IMR-90 (cell line): ENCODE data around the gene USP31. TPM values are rescaled to one million over a fixed set of nuclear protein-coding genes. Genes with fewer than 3 reads are reported as not detected.

Source experiments
- ATAC-seq: fragments of 200-7000 bp; cut with Tn5 transposase; 2 replicates; pipeline ENCODE4 v1.9.1; 2020; ENCODE audit warnings: low read depth, mild to moderate bottlenecking, moderate library complexity
- BruUV-seq: library from RNA; stranded (reverse); fragments of 400-500 nt; replicated peaks from 2 replicates; lab custom pipeline; 2021; lab: Mats Ljungman, UMichigan
- CTCF ChIA-PET: fragments of 300-600 bp; formaldehyde crosslinking; extraction: SDS; loops from one replicate; lab custom pipeline; 2021; ENCODE audit warnings: antibody characterized with exemption; lab: Yijun Ruan, JAX
- POLR2A ChIA-PET: fragments of 300-600 bp; sonication (Branson Sonifier 250); formaldehyde crosslinking; loops from one replicate; lab custom pipeline; 2022; ENCODE audit warnings: antibody characterized with exemption; ENCODE audit not compliant: unreplicated experiment; lab: Charles Lee
- DNase-seq: peaks from one replicate; pipeline ENCODE4 v3.0.0; 2013
- H2AFZ ChIP-seq: replicated peaks from 2 replicates; pipeline ENCODE3; 2013; ENCODE audit warnings: low read length, mild to moderate bottlenecking; ENCODE audit not compliant: poor library complexity
- H2AK5ac ChIP-seq: 2 replicates; pipeline ENCODE4 v1.6.1; 2013; ENCODE audit warnings: low read depth, low read length, inconsistent platforms
- H2AK9ac ChIP-seq: replicated peaks from 2 replicates; pipeline ENCODE3; 2013; ENCODE audit warnings: mild to moderate bottlenecking, low read depth, low read length, moderate library complexity; ENCODE audit not compliant: poor library complexity
- H2BK120ac ChIP-seq: 2 replicates; pipeline ENCODE4 v1.6.1; 2013; ENCODE audit warnings: low read depth, low read length, inconsistent platforms
- H2BK15ac ChIP-seq: 3 replicates; pipeline ENCODE4 v1.6.1; 2013; ENCODE audit warnings: low read depth, low read length, inconsistent platforms
- H2BK20ac ChIP-seq: 2 replicates; pipeline ENCODE4 v1.6.1; 2013; ENCODE audit warnings: low read depth, mild to moderate bottlenecking, inconsistent platforms, low read length, moderate library complexity
- H2BK5ac ChIP-seq: 2 replicates; pipeline ENCODE4 v1.6.1; 2013; ENCODE audit warnings: mild to moderate bottlenecking, low read depth, low read length, inconsistent platforms; ENCODE audit not compliant: poor library complexity, severe bottlenecking
- H3K14ac ChIP-seq: replicated peaks from 2 replicates; pipeline ENCODE4 v1.6.1; 2013; ENCODE audit warnings: low read depth, low read length, inconsistent platforms
- H3K18ac ChIP-seq: 2 replicates; pipeline ENCODE4 v1.6.1; 2013; ENCODE audit warnings: low read depth, low read length, control low read depth
- H3K23ac ChIP-seq: 2 replicates; pipeline ENCODE4 v1.6.1; 2013; ENCODE audit warnings: low read depth, low read length, inconsistent platforms
- H3K27ac ChIP-seq: 2 replicates; pipeline ENCODE4 v1.5.1; 2013; ENCODE audit warnings: mild to moderate bottlenecking, control low read depth, low read length; ENCODE audit not compliant: insufficient read depth
- H3K27me3 ChIP-seq: 2 replicates; pipeline ENCODE4 v1.6.1; 2013; ENCODE audit warnings: low read length; ENCODE audit not compliant: control insufficient read depth, insufficient read depth
- H3K36me3 ChIP-seq: 2 replicates; pipeline ENCODE4 v1.6.1; 2013; ENCODE audit warnings: low read length, mixed read lengths; ENCODE audit not compliant: control insufficient read depth, insufficient read depth
- H3K4ac ChIP-seq: 2 replicates; pipeline ENCODE4 v1.6.1; 2013; ENCODE audit warnings: low read depth, low read length, inconsistent platforms
- H3K4me1 ChIP-seq: 2 replicates; pipeline ENCODE4 v1.6.1; 2013; ENCODE audit warnings: low read length, mixed read lengths; ENCODE audit not compliant: control insufficient read depth, insufficient read depth
- H3K4me2 ChIP-seq: 2 replicates; pipeline ENCODE4 v1.6.1; 2013; ENCODE audit warnings: low read depth, mild to moderate bottlenecking, control low read depth, low read length, moderate library complexity
- H3K4me3 ChIP-seq: 2 replicates; pipeline ENCODE4 v1.5.1; 2013; ENCODE audit warnings: low read depth, mild to moderate bottlenecking, control low read depth, low read length, moderate library complexity; ENCODE audit not compliant: insufficient read depth
- H3K56ac ChIP-seq: 2 replicates; pipeline ENCODE4 v1.6.1; 2013; ENCODE audit warnings: low read length, inconsistent platforms; ENCODE audit not compliant: insufficient read depth; ENCODE audit errors: extremely low read depth
- H3K79me1 ChIP-seq, 2 experiments: 2 replicates each; pipeline ENCODE4 v1.6.1; 2013; ENCODE audit warnings: low read length in 2 of 2, inconsistent platforms in 1 of 2, low read depth in 1 of 2
- H3K9ac ChIP-seq: 2 replicates; pipeline ENCODE4 v1.6.1; 2013; ENCODE audit warnings: low read depth, low read length, control low read depth
- H3K9me1 ChIP-seq: 2 replicates; pipeline ENCODE4 v1.6.1; 2013; ENCODE audit warnings: low read length, inconsistent platforms; ENCODE audit not compliant: insufficient read depth
- H3K9me3 ChIP-seq: 2 replicates; pipeline ENCODE4 v1.6.1; 2013; ENCODE audit warnings: low read length; ENCODE audit not compliant: control insufficient read depth, insufficient read depth
- H4K20me1 ChIP-seq: 2 replicates; pipeline ENCODE4 v1.6.1; 2013; ENCODE audit warnings: low read length, inconsistent platforms; ENCODE audit not compliant: insufficient read depth
- H4K5ac ChIP-seq: 2 replicates; pipeline ENCODE4 v1.6.1; 2013; ENCODE audit warnings: mild to moderate bottlenecking, low read depth, low read length, control low read depth
- H4K8ac ChIP-seq, 2 experiments: 2 replicates each; pipeline ENCODE4 v1.6.1; 2013; ENCODE audit warnings: low read depth in 2 of 2, low read length in 2 of 2, control low read depth in 1 of 2, inconsistent platforms in 1 of 2
- H4K91ac ChIP-seq: 2 replicates; pipeline ENCODE4 v1.6.1; 2013; ENCODE audit warnings: low read depth, low read length, inconsistent platforms; ENCODE audit not compliant: insufficient read depth
- BHLHE40 ChIP-seq: fragments of 150-350 bp; IDR thresholded peaks from 2 replicates; pipeline ENCODE4 v1.6.1; 2016; ENCODE audit warnings: mild to moderate bottlenecking, low read depth, low read length
- CTCF ChIP-seq: conservative IDR thresholded peaks from 2 replicates; pipeline ENCODE4 v1.5.1; 2012; ENCODE audit warnings: mild to moderate bottlenecking, low read depth, low read length, improper control_type of control experiment
- ELK1 ChIP-seq: fragments of 150-350 bp; IDR thresholded peaks from 2 replicates; pipeline ENCODE4 v1.6.1; 2016; ENCODE audit warnings: low read depth, mild to moderate bottlenecking, low read length, moderate library complexity, borderline replicate concordance
- MAFK ChIP-seq: IDR thresholded peaks from 2 replicates; pipeline ENCODE4 v1.6.1; 2012; ENCODE audit warnings: low read depth, low read length, improper control_type of control experiment
- MAZ ChIP-seq: IDR thresholded peaks from 2 replicates; pipeline ENCODE4 v1.6.1; 2012; ENCODE audit warnings: low read depth, mild to moderate bottlenecking, low read length, improper control_type of control experiment, moderate library complexity, borderline replicate concordance
- MXI1 ChIP-seq: IDR thresholded peaks from 2 replicates; pipeline ENCODE4 v1.6.1; 2012; ENCODE audit warnings: low read depth, mild to moderate bottlenecking, low read length, moderate library complexity, borderline replicate concordance
- NFE2L2 ChIP-seq: fragments of 150-350 bp; IDR thresholded peaks from 2 replicates; pipeline ENCODE4 v1.6.1; 2016; ENCODE audit warnings: low read depth, mild to moderate bottlenecking, low read length
- RAD21 ChIP-seq: IDR thresholded peaks from 2 replicates; pipeline ENCODE4 v1.6.1; 2012; ENCODE audit warnings: low read length, improper control_type of control experiment
- RFX5 ChIP-seq: IDR thresholded peaks from 2 replicates; pipeline ENCODE4 v1.8.0; 2012; ENCODE audit warnings: low read depth, mild to moderate bottlenecking, low read length, moderate library complexity
- SMC3 ChIP-seq: fragments of 150-350 bp; IDR thresholded peaks from 2 replicates; pipeline ENCODE4 v1.6.1; 2016; ENCODE audit warnings: low read depth, mild to moderate bottlenecking, antibody characterized with exemption, low read length, moderate library complexity
- WGBS, 2 experiments: methylation state at CpG; one replicate each; pipeline versions ENCODE4 v1.1.5 to v1.1.7; 2013; ENCODE audit warnings: missing lambda C conversion rate in 2 of 2; ENCODE audit not compliant: insufficient read length in 1 of 2; ENCODE audit errors: extremely low coverage in 2 of 2; 5-methylcytosine and 5-hydroxymethylcytosine counted together
- dilution Hi-C: fragments of 300-500 bp; cut with HindIII; formaldehyde crosslinking; loops from one replicate; pipeline ENCODE4 v1.14.3; 2018; ENCODE audit warnings: low sequenced_read_pairs; ENCODE audit not compliant: unreplicated experiment
- in situ Hi-C: fragments of 300-500 bp; cut with MboI; formaldehyde crosslinking; loops from 3 replicates; pipeline ENCODE4 v1.14.3; 2019; ENCODE audit warnings: low sequenced_read_pairs, inconsistent platforms, mixed read lengths
- intact Hi-C: fragments of 100-400 bp; cut with micrococcal nuclease; formaldehyde crosslinking; loops from 2 replicates; pipeline ENCODE4 v1.10.0; 2022
- polyA plus RNA-seq, 3 experiments: library from polyadenylated mRNA; depleted of rRNA; stranded (reverse); fragments of >200 nt; gene quantifications; 2 replicates each; pipeline ENCODE4 v1.2.3, GENCODE V29; 2012; ENCODE audit warnings: low replicate concordance in 1 of 3
- total RNA-seq: library from RNA; depleted of rRNA; stranded (reverse); fragments of >200 nt; gene quantifications from 2 replicates; pipeline ENCODE4 v1.2.3, GENCODE V29; 2012

The USP31 gene
- total and polyA plus RNA-seq, 2 of the 4 experiments (the other 2 are of a cell fraction) = 2.9 to 3.4 TPM

- ATAC-seq (no peak), DNase-seq (no peak)
- Histone ChIP-seq H2BK5ac (no peak overlapping the region), H3K9ac (no peak overlapping the region), H3K4me2 (no peak overlapping the region), H4K20me1 (peaks cover 2% of the 10 kb centered on the region; the same call in 1 of the 2 replicates), H3K79me1 (peaks cover 16 to 26% of the 10 kb centered on the region in 2 experiments; a peak in 3 of 4 replicates), H4K8ac (no peak overlapping the region), H3K56ac (no peak overlapping the region), H2BK20ac (no peak overlapping the region), H3K27ac (no peak overlapping the region), H2AK5ac (no peak overlapping the region), H3K18ac (no peak overlapping the region), H3K4me1 (no peaks in the 10 kb centered on the region), H2BK15ac (no peak overlapping the region), H3K27me3 (no peaks in the 10 kb centered on the region), H3K36me3 (no peaks in the 10 kb centered on the region), H3K9me3 (no peaks in the 10 kb centered on the region), H2AK9ac (no peak overlapping the region), H4K91ac (no peak overlapping the region), H3K23ac (no peak overlapping the region), H2AFZ (no peak overlapping the region), H3K4me3 (no peak overlapping the region), H3K9me1 (no peaks in the 10 kb centered on the region), H3K4ac (no peak overlapping the region), H4K5ac (no peak overlapping the region), H2BK120ac (no peak overlapping the region), H3K14ac (no peak overlapping the region)
- intact Hi-C loops = no loop called here
- POLR2A ChIA-PET = no interaction called here
- no peak for TF ChIP-seq ELK1
- no peak for TF ChIP-seq MAFK
- no peak for TF ChIP-seq NFE2L2
- no peak for TF ChIP-seq SMC3
- no peak for TF ChIP-seq MAZ
- TF ChIP-seq RAD21 = no peak
- no peak for TF ChIP-seq MXI1
- TF ChIP-seq CTCF = no peak
- no peak for TF ChIP-seq BHLHE40
- no peak for TF ChIP-seq RFX5
- dilution Hi-C loops = no loop called here
- WGBS, 2 experiments = 73% methylated on average over 2 of the region's 7 CpGs; no CpG with 5 or more reads in 1 of the 2 experiments
- CTCF ChIA-PET = interaction anchor here (0.6 kb wide), 1 partner anchor 243 kb away, joined by 5 read pairs; no protein-coding TSS in a partner anchor
- BruUV-seq = no TSS peak
- in situ Hi-C loops = no loop called here
Observed at GRCh38 chr16:23114131-23114904, 34.9 kb downstream of the USP31 start.
